Stimulated activated CD4-positive, alpha-beta T cell treated with anti-CD3 and anti-CD28 coated beads, Interleukin-1b, Interleukin-23, amount 100 ng/mL, for 1 hour (primary cell): ENCODE measurements around the gene NEXMIF.
"Not testable (repeated sequence)": the region's sequence is repeated elsewhere in the genome, so short reads cannot be mapped to it uniquely, and the experiment has no call there.

Experiments used
- DNase-seq, 2 donors: peaks; one replicate each; pipeline ENCODE4 v3.0.0-alpha.2; 2020; ENCODE audit warnings: low read depth in 2 of 2

NEXMIF gene

DNA sequence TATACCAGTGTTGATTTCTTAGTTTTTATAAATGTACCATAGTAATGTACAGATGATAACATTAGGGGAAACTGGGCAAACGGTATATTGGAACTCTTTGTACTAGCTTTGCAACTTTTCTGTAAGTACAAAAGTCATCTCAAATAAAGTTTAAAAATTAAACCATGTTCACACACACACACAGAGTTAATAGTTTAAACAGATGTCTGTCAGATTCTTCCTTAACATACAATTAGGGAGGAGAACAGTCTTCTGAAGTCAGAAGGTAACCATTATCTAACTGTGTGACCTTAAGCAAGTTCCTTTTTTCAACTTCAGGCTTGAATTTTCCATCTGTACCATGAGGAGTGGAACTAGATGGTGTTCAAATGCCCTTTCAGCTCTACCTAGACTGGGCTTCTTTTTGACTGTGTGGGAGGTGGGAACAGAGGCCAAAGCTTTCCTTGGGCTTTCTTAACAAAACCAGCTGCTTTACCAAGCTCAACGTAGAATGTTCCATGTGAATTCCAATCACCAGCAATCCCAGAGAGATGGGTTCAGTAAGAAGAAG is 127.8 kb downstream of the NEXMIF start:
- no peak for DNase-seq

DNA sequence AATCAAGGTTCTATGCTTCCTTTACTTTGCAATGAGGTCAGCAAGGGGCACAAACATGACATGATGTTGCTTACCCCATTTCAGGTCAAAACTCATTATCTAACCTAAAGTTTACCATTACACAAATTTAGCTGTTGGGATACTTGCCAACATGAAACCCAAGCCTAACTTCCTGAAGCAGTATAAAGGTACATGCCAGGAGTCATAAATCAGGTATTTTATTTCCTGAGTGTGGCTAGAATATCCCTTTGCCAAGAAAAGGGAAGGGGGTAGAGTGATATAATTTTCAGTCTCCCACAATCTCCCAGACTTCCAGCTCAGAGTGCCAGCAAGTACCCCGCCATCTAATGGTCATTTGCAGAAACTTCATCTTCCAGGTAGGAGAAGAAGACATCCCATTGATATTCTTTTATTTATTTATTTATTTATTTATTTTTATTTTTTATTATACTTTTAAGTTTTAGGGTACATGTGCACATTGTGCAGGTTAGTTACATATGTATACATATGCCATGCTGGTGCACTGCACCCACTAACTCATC is 136.6 kb downstream of the NEXMIF start:
- DNase-seq = no peak

DNA sequence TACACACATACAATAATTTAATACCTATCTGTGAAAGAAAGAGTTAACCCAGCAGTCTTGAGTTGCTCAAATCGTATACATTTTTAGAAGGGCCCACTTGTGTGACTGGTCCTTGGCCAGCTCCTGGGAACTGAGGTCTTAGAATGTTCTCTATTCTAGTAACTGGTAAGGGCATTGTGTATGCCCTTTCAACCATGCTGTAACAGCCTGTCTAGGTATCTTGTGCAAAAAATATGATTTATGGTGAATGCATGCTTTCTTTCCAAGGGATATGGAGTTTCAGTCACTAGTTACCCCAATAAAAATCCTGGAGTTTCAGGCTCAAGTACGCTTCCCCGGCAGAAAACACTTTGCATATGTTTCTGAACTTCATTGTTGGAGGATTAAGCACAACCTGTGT is 140.6 kb downstream of the NEXMIF start:
- no peak for DNase-seq

DNA sequence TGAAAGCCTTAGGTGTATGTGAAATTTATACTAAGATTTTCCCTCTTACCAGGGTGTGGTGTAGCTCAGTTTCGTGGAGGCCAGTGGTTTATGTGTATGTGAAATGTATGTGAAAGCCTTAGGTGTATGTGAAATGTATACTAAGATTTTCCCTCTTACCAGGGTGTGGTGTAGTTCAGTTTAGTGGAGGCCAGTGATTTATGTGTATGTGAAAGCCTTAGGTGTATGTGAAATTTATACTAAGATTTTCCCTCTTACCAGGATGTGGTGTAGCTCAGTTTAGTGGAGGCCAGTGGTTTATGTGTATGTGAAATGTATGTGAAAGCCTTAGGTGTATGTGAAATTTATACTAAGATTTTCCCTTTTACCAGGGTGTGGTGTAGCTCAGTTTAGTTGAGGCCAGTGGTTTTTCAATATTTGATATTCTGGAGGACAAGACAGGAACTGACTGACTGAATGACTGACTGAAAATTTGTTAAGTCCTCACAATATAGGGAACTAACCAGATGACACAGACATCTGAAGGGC is 143.7 kb downstream of the NEXMIF start:
- no peak for DNase-seq

DNA sequence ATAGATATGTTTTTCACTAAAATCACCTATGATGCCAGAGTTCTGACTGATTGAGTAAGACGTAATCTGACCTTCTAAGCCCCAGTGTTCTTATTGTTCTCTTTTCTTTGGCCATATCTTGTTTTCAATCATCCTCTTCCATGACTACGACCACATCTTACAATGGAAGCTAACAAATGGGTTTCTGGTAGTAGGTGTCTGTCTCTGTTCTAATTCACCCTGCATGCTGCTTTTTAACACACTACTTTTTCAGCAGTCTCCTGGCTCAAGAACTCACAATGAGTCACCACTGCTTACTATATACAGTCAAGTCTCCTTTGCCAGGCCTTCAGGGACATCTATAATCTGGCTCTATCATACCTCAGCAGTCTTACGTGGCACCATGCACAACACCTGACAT is 146.1 kb downstream of the NEXMIF start:
- no peak for DNase-seq

DNA sequence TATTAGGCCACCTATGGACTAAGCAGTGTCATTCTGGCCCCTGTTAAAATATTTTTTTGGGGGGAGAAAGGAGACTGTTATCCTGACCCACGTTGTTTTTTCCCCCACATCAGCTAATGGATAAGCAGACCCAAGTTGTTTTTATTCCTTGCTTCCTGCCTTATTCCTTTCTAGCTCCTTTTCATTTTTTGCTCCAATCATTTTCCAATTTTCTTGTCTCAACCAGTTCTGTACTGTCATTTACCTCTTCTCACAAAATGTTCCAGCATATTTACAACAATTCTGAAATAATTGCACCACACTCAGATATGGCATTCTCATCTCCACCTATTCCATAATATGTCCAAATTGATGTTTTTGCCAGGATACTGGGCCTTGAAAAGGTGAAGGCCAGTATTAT is 150.3 kb downstream of the NEXMIF start:
- DNase-seq = no peak

DNA sequence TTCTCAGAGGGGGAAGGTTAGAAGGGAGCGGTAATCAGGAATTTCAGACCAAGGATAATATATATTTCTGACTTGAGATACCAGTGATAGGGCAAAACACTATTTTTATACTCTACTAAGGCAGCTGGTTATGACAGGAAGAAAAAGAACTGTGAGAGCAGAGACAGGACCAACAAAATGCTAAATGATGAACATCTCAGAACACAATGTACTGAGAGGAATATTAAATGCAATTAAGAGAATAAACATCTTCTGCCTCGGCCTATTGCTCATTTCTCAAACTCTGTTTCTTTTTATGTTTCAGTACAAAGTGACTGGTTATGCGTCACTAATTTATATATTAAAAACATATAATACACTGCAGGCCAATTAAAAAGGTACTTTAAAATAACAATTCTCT is 188.8 kb downstream of the NEXMIF start:
- DNase-seq = no peak

DNA sequence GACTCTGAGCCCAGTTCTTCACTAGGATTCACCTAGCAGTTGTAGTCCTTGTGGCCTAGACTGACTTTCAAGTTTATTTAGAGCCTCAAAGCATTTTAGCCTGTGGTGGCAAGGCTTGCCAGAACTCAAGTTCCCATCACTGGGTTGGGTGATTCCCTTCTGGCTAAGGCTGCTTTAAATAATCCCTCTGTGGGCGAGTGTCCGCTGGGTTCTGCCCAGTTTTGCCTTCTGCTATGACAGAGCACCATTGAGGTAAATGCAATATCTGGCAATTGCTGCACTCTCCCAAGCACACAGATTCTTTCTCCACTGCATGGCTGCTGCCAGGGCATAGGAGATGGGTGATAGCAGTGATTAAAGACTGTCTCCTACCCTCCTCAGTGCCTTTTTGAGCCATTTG is 220.0 kb downstream of the NEXMIF start:
- DNase-seq = no peak

DNA sequence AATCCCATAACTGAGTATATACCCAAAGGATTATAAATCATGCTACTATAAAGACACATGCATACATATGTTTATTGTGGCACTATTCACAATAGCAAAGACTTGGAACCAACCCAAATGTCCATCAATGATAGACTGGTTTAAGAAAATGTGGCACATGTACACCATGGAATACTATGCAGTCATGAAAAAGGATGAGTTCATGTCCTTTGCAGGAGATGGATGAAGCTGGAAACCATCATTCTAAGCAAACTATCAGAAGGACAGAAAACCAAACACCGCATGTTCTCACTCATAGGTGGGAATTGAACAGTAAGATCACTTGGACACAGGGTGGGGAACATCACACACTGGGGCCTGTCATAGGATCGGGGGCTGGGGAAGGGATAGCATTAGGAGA is 223.9 kb downstream of the NEXMIF start:
- not testable (repeated sequence) for DNase-seq

DNA sequence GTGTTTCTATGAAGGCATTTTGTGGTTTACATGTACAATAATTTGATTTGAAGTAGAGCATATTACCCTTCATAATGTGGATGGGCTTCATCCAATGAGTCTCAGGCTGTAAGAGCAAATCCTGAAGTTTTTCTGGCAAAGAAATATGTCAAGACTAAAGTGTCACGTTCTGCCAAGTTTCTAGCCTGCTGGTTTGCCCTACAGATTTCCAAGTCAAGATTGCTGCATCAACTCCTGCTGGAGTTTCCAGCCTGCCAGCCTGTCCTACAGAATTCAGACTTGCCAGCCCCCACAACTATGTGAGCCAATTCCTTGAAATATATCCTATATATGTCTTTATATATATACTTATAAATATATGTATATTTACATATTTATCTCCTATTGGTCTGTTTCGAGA is 240.8 kb downstream of the NEXMIF start:
- no peak for DNase-seq
